Measurements from ENCODE around the gene TXNRD2. TPM values are rescaled to one million over a fixed set of nuclear protein-coding genes. Genes with fewer than 3 reads are reported as not detected.
A peak's percentile ranks its signal among the peaks of the same experiment; 100 is the strongest.

Gene TXNRD2
- total RNA-seq, 4 donors from 2014 or later, result 16.7 to 33.1 (median 20.3) TPM

- H3K27me3 ChIP-seq, result no peaks in the 10 kb centered on the region
- no peak for TF ChIP-seq POLR2AphosphoS5 (IDR thresholded peaks at IDR 0.05)
- no peak for TF ChIP-seq POLR2A (IDR thresholded peaks at IDR 0.05)
- H3K9me3 ChIP-seq, result no peaks in the 10 kb centered on the region
- H3K36me3 ChIP-seq, result peaks cover 0 to 31% of the 10 kb centered on the region in 2 donors
- WGBS, 2 donors (ENCODE audit: low coverage in 1 of 2), result 3% methylated on average over 11 of the region's 49 CpGs; no CpG with 5 or more reads in 1 of the 2 donors
- peak; percentile 2 for ATAC-seq
- peaks cover 0 to 43% (median 20%) of the 10 kb centered on the region in 3 donors for H3K4me1 ChIP-seq
- H3K27ac ChIP-seq, result peak overlapping the region; percentile 74 to 97 (median 94)
- H3K4me3 ChIP-seq, result peak overlapping the region; percentile 73 to 83
Measured at GRCh38 chr22:19853879-19854777, 87.5 kb downstream of the TXNRD2 start.

DNA sequence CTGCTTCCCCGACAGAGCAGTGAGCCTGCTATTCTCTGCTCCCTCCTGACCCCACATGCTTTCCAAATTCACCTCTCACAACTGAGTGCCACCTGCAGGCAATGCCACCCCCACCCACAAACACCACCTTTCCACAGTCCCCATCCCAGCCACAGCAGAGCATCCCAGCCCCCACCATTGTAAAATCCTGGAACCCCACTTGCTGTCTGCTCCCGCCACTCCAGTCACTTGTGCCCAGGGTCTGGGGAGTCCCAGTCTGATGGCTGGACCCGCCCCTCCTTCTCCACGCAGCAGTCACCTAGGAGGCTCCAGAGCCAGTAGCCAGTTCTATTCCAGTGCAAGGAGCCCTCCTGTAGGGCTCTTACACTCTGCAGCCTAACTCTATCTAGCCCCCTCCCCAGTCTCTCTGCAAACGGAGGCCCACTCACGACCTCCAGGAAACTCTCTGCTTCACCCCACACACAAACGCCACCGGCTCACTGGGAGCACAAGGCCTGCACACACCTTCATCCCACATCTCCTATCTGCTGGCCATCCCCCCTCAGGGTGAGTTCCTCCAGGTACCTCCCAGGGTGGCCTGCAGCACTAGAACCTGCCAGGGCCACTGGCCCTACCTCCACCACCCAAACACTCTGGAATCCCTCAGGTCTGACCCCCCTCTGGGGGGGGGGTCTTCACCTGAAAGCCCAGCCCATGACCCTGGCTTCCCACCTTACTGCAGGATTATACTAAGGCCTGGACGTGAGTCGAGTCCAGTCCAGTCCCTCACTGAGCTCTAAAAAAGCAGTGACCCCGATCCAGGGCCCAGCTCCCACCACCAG, 88.3 kb downstream of the TXNRD2 start:
- no peaks in the 10 kb centered on the region for H3K27me3 ChIP-seq
- H3K4me1 ChIP-seq, result peaks cover 0 to 43% (median 20%) of the 10 kb centered on the region in 3 donors
- H3K4me3 ChIP-seq, result peak overlapping the region; percentile 73 to 83
- no peaks in the 10 kb centered on the region for H3K9me3 ChIP-seq
- H3K27ac ChIP-seq, result peak overlapping the region; percentile 74 to 97 (median 94)
- TF ChIP-seq, protein P1, sequence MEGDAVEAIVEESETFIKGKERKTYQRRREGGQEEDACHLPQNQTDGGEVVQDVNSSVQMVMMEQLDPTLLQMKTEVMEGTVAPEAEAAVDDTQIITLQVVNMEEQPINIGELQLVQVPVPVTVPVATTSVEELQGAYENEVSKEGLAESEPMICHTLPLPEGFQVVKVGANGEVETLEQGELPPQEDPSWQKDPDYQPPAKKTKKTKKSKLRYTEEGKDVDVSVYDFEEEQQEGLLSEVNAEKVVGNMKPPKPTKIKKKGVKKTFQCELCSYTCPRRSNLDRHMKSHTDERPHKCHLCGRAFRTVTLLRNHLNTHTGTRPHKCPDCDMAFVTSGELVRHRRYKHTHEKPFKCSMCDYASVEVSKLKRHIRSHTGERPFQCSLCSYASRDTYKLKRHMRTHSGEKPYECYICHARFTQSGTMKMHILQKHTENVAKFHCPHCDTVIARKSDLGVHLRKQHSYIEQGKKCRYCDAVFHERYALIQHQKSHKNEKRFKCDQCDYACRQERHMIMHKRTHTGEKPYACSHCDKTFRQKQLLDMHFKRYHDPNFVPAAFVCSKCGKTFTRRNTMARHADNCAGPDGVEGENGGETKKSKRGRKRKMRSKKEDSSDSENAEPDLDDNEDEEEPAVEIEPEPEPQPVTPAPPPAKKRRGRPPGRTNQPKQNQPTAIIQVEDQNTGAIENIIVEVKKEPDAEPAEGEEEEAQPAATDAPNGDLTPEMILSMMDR (IDR thresholded peaks at IDR 0.05), result no peak
- TF ChIP-seq POLR2AphosphoS5 (IDR thresholded peaks at IDR 0.05) (no peak), POLR2A (IDR thresholded peaks at IDR 0.05) (no peak), EP300 (IDR thresholded peaks at IDR 0.05) (no peak)
- no peak for ATAC-seq
- WGBS, 2 donors (ENCODE audit: low coverage in 1 of 2), result 26 to 29% methylated on average over 1 to 7 of the region's 11 CpGs
- peaks cover 0 to 35% of the 10 kb centered on the region in 2 donors for H3K36me3 ChIP-seq

DNA sequence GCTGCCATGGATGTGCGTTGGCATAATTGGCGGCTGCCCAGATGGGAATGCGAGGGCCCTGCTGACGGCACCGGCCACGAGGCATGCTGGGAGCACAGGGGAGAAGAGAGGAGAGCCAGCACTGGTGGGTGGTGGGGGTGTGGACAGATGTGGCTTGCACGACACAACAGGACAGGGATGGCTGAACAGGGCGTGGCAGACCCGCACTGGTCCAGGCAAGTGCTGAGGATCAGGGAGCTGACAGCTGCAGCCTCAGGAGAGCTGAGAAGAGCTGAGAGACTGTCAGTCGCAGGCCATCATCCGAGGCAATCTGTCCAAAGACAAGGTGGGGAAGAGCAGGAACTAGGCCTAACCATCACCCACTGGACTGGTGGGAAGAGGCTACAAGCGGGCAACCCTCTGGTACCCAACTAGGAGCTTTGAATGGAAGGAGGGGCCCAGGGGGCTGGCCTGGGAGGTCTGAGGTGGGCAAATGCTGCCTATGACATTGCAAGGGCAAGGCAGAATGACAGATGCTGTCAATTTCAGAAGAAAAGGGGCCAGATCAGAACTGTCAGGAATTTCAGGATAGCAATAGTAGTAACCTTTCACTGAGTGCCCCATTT, 89.3 kb downstream of the TXNRD2 start:
- Histone ChIP-seq H3K4me1 (peaks cover 0 to 43% (median 20%) of the 10 kb centered on the region in 3 donors), H3K9me3 (no peaks in the 10 kb centered on the region), H3K27ac (peak overlapping the region in 2 of 4 donors; percentile 92 to 97), H3K36me3 (peaks cover 0 to 35% of the 10 kb centered on the region in 2 donors), H3K27me3 (no peaks in the 10 kb centered on the region), H3K4me3 (no peak overlapping the region)
- TF ChIP-seq EP300 (IDR thresholded peaks at IDR 0.05) (no peak), POLR2AphosphoS5 (IDR thresholded peaks at IDR 0.05) (no peak)
- 81 to 93% methylated on average over 3 to 5 of the region's 12 CpGs for WGBS, 2 donors (ENCODE audit: low coverage in 1 of 2)
- ATAC-seq, result no peak

- Histone ChIP-seq H3K4me1 (peaks cover 0 to 43% (median 20%) of the 10 kb centered on the region in 3 donors), H3K36me3 (peaks cover 0 to 40% of the 10 kb centered on the region in 2 donors), H3K9me3 (no peaks in the 10 kb centered on the region), H3K27me3 (no peaks in the 10 kb centered on the region), H3K4me3 (no peak overlapping the region), H3K27ac (no peak overlapping the region)
- TF ChIP-seq POLR2AphosphoS5 (IDR thresholded peaks at IDR 0.05) (no peak), POLR2A (IDR thresholded peaks at IDR 0.05) (no peak), EP300 (IDR thresholded peaks at IDR 0.05) (no peak)
- TF ChIP-seq, protein P1 (IDR thresholded peaks at IDR 0.05), result no peak
- ATAC-seq, result no peak
- WGBS, 2 donors (ENCODE audit: low coverage in 1 of 2), result no CpG with 5 or more reads among the region's 21 CpGs
Measured at GRCh38 chr22:19851291-19852176, 90.1 kb downstream of the TXNRD2 start.

DNA sequence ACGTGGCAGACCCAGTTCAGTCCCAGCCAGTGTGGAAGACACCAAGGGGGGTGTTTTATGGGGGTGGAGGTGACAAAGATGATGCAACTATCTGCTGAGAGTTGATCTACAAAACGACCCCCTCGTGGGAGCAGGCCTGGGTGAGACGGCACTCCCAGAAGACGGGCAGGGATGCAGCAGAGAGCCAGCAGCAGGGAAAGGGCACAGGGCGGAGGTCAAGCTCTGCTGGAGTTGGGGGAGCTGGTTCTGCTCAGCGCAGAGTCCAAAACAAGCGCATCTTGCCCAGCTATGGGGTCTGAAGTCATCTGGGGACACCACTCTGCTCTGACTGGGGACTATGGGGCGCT, 90.9 kb downstream of the TXNRD2 start:
- Histone ChIP-seq H3K27ac (no peak overlapping the region), H3K9me3 (no peaks in the 10 kb centered on the region), H3K27me3 (no peaks in the 10 kb centered on the region), H3K4me1 (peaks cover 0 to 35% (median 12%) of the 10 kb centered on the region in 3 donors), H3K4me3 (no peak overlapping the region), H3K36me3 (peaks cover 0 to 40% of the 10 kb centered on the region in 2 donors)
- no peak for ATAC-seq
- 63 to 80% methylated on average over 2 to 5 of the region's 9 CpGs for WGBS, 2 donors (ENCODE audit: low coverage in 1 of 2)
- TF ChIP-seq, protein P1 (IDR thresholded peaks at IDR 0.05), result no peak
- TF ChIP-seq POLR2AphosphoS5 (IDR thresholded peaks at IDR 0.05), result no peak
- TF ChIP-seq POLR2A (IDR thresholded peaks at IDR 0.05), result no peak
- TF ChIP-seq EP300 (IDR thresholded peaks at IDR 0.05), result no peak
